IMR-90 (cell line): ENCODE measurements around the gene CNPY1.

ENCODE experiments used
- BHLHE40 ChIP-seq: fragments of 150-350 bp; IDR thresholded peaks from 2 replicates; pipeline ENCODE4 v1.6.1; 2016; ENCODE audit warnings: mild to moderate bottlenecking, low read depth, low read length
- CEBPB ChIP-seq: IDR thresholded peaks from 2 replicates; pipeline ENCODE4 v1.6.1; 2012; ENCODE audit warnings: low read depth, low read length, improper control_type of control experiment
- CTCF ChIP-seq: conservative IDR thresholded peaks from 2 replicates; pipeline ENCODE4 v1.5.1; 2012; ENCODE audit warnings: mild to moderate bottlenecking, low read depth, low read length, improper control_type of control experiment
- ELK1 ChIP-seq: fragments of 150-350 bp; IDR thresholded peaks from 2 replicates; pipeline ENCODE4 v1.6.1; 2016; ENCODE audit warnings: low read depth, mild to moderate bottlenecking, low read length, moderate library complexity, borderline replicate concordance
- FOS ChIP-seq: fragments of 150-350 bp; IDR thresholded peaks from 2 replicates; pipeline ENCODE4 v1.6.1; 2016; ENCODE audit warnings: low read depth, low read length
- MAFK ChIP-seq: IDR thresholded peaks from 2 replicates; pipeline ENCODE4 v1.6.1; 2012; ENCODE audit warnings: low read depth, low read length, improper control_type of control experiment
- MXI1 ChIP-seq: IDR thresholded peaks from 2 replicates; pipeline ENCODE4 v1.6.1; 2012; ENCODE audit warnings: low read depth, mild to moderate bottlenecking, low read length, moderate library complexity, borderline replicate concordance
- NFE2L2 ChIP-seq: fragments of 150-350 bp; IDR thresholded peaks from 2 replicates; pipeline ENCODE4 v1.6.1; 2016; ENCODE audit warnings: low read depth, mild to moderate bottlenecking, low read length
- POLR2A ChIP-seq: IDR thresholded peaks from 2 replicates; pipeline ENCODE4 v1.6.1; 2012; ENCODE audit warnings: mild to moderate bottlenecking, low read depth, low read length
- RAD21 ChIP-seq: IDR thresholded peaks from 2 replicates; pipeline ENCODE4 v1.6.1; 2012; ENCODE audit warnings: low read length, improper control_type of control experiment
- RFX5 ChIP-seq: IDR thresholded peaks from 2 replicates; pipeline ENCODE4 v1.8.0; 2012; ENCODE audit warnings: low read depth, mild to moderate bottlenecking, low read length, moderate library complexity
- SMC3 ChIP-seq: fragments of 150-350 bp; IDR thresholded peaks from 2 replicates; pipeline ENCODE4 v1.6.1; 2016; ENCODE audit warnings: low read depth, mild to moderate bottlenecking, antibody characterized with exemption, low read length, moderate library complexity
- USF2 ChIP-seq: fragments of 150-350 bp; IDR thresholded peaks from 2 replicates; pipeline ENCODE4 v1.6.1; 2017; ENCODE audit warnings: mild to moderate bottlenecking, antibody characterized with exemption, low read length, low read depth

- no peak for TF ChIP-seq CTCF
- no peak for TF ChIP-seq MXI1
- no peak for TF ChIP-seq BHLHE40
- no peak for TF ChIP-seq RFX5
- no peak for TF ChIP-seq RAD21
- no peak for TF ChIP-seq SMC3
- no peak for TF ChIP-seq POLR2A
- no peak for TF ChIP-seq MAFK
- no peak for TF ChIP-seq FOS
- no peak for TF ChIP-seq USF2
- no peak for TF ChIP-seq NFE2L2
- no peak for TF ChIP-seq CEBPB
- no peak for TF ChIP-seq ELK1
These were observed 49.9 kb downstream of the CNPY1 start for GRCh38 chr7:155496267-155497005.
